A673 (cell line): ENCODE data around the gene MMP12.

Source experiments
- EZH2 ChIP-seq: fragments of 200-600 bp; sonication (generic); IDR thresholded peaks from 2 replicates; pipeline ENCODE4 v1.6.1; 2017; ENCODE audit warnings: borderline replicate concordance, low read depth, mild to moderate bottlenecking, mixed read lengths, antibody characterized with exemption, low read length; ENCODE audit not compliant: poor library complexity, severe bottlenecking
- TF ChIP-seq, protein P1 (sequence below): fragments of 300-800, 200-600 bp; sonication (generic); conservative IDR thresholded peaks from 2 replicates; pipeline ENCODE4 v1.5.1; 2017; ENCODE audit warnings: low read depth, mild to moderate bottlenecking, antibody characterized with exemption, low read length, moderate library complexity, mixed read lengths

DNA sequence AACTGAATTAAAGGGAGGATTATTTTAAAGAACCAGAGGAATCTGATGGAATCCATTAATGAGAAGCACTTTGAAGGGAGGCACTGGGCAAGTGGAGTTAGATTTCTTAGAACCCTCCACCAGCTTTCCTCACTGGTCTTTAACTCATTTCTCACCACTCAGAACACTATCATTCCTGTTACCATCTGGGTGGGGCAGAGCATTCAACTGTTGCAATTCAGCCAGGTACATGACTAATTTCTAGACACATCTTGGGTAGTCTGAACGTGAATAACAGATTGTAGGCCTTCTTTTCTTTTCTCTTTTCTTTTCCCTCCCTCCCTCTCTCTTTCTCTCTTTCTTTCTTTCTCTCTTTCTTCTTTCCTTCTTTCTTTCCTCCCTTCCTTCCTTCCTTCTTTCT, 61.3 kb downstream of the MMP12 start:
- TF ChIP-seq, protein P1, sequence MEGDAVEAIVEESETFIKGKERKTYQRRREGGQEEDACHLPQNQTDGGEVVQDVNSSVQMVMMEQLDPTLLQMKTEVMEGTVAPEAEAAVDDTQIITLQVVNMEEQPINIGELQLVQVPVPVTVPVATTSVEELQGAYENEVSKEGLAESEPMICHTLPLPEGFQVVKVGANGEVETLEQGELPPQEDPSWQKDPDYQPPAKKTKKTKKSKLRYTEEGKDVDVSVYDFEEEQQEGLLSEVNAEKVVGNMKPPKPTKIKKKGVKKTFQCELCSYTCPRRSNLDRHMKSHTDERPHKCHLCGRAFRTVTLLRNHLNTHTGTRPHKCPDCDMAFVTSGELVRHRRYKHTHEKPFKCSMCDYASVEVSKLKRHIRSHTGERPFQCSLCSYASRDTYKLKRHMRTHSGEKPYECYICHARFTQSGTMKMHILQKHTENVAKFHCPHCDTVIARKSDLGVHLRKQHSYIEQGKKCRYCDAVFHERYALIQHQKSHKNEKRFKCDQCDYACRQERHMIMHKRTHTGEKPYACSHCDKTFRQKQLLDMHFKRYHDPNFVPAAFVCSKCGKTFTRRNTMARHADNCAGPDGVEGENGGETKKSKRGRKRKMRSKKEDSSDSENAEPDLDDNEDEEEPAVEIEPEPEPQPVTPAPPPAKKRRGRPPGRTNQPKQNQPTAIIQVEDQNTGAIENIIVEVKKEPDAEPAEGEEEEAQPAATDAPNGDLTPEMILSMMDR: no peak
- no peak for TF ChIP-seq EZH2
